IMR-90 (cell line): ENCODE data around the gene LEPR. TPM values are rescaled to one million over a fixed set of nuclear protein-coding genes. Genes with fewer than 3 reads are reported as not detected.

Experiments used
- ATAC-seq: fragments of 200-7000 bp; cut with Tn5 transposase; 2 replicates; pipeline ENCODE4 v1.9.1; 2020; ENCODE audit warnings: low read depth, mild to moderate bottlenecking, moderate library complexity
- BruUV-seq: library from RNA; stranded (reverse); fragments of 400-500 nt; replicated peaks from 2 replicates; lab custom pipeline; 2021; lab: Mats Ljungman, UMichigan
- CTCF ChIA-PET: fragments of 300-600 bp; formaldehyde crosslinking; extraction: SDS; loops from one replicate; lab custom pipeline; 2021; ENCODE audit warnings: antibody characterized with exemption; lab: Yijun Ruan, JAX
- POLR2A ChIA-PET: fragments of 300-600 bp; sonication (Branson Sonifier 250); formaldehyde crosslinking; loops from one replicate; lab custom pipeline; 2022; ENCODE audit warnings: antibody characterized with exemption; ENCODE audit not compliant: unreplicated experiment; lab: Charles Lee
- DNase-seq: peaks from one replicate; pipeline ENCODE4 v3.0.0; 2013
- H2AFZ ChIP-seq: replicated peaks from 2 replicates; pipeline ENCODE3; 2013; ENCODE audit warnings: low read length, mild to moderate bottlenecking; ENCODE audit not compliant: poor library complexity
- H2AK5ac ChIP-seq: 2 replicates; pipeline ENCODE4 v1.6.1; 2013; ENCODE audit warnings: low read depth, low read length, inconsistent platforms
- H2AK9ac ChIP-seq: replicated peaks from 2 replicates; pipeline ENCODE3; 2013; ENCODE audit warnings: mild to moderate bottlenecking, low read depth, low read length, moderate library complexity; ENCODE audit not compliant: poor library complexity
- H2BK120ac ChIP-seq: 2 replicates; pipeline ENCODE4 v1.6.1; 2013; ENCODE audit warnings: low read depth, low read length, inconsistent platforms
- H2BK15ac ChIP-seq: 3 replicates; pipeline ENCODE4 v1.6.1; 2013; ENCODE audit warnings: low read depth, low read length, inconsistent platforms
- H2BK20ac ChIP-seq: 2 replicates; pipeline ENCODE4 v1.6.1; 2013; ENCODE audit warnings: low read depth, mild to moderate bottlenecking, inconsistent platforms, low read length, moderate library complexity
- H2BK5ac ChIP-seq: 2 replicates; pipeline ENCODE4 v1.6.1; 2013; ENCODE audit warnings: mild to moderate bottlenecking, low read depth, low read length, inconsistent platforms; ENCODE audit not compliant: poor library complexity, severe bottlenecking
- H3K14ac ChIP-seq: replicated peaks from 2 replicates; pipeline ENCODE4 v1.6.1; 2013; ENCODE audit warnings: low read depth, low read length, inconsistent platforms
- H3K18ac ChIP-seq: 2 replicates; pipeline ENCODE4 v1.6.1; 2013; ENCODE audit warnings: low read depth, low read length, control low read depth
- H3K23ac ChIP-seq: 2 replicates; pipeline ENCODE4 v1.6.1; 2013; ENCODE audit warnings: low read depth, low read length, inconsistent platforms
- H3K27ac ChIP-seq: 2 replicates; pipeline ENCODE4 v1.5.1; 2013; ENCODE audit warnings: mild to moderate bottlenecking, control low read depth, low read length; ENCODE audit not compliant: insufficient read depth
- H3K27me3 ChIP-seq: 2 replicates; pipeline ENCODE4 v1.6.1; 2013; ENCODE audit warnings: low read length; ENCODE audit not compliant: control insufficient read depth, insufficient read depth
- H3K36me3 ChIP-seq: 2 replicates; pipeline ENCODE4 v1.6.1; 2013; ENCODE audit warnings: low read length, mixed read lengths; ENCODE audit not compliant: control insufficient read depth, insufficient read depth
- H3K4ac ChIP-seq: 2 replicates; pipeline ENCODE4 v1.6.1; 2013; ENCODE audit warnings: low read depth, low read length, inconsistent platforms
- H3K4me1 ChIP-seq: 2 replicates; pipeline ENCODE4 v1.6.1; 2013; ENCODE audit warnings: low read length, mixed read lengths; ENCODE audit not compliant: control insufficient read depth, insufficient read depth
- H3K4me2 ChIP-seq: 2 replicates; pipeline ENCODE4 v1.6.1; 2013; ENCODE audit warnings: low read depth, mild to moderate bottlenecking, control low read depth, low read length, moderate library complexity
- H3K4me3 ChIP-seq: 2 replicates; pipeline ENCODE4 v1.5.1; 2013; ENCODE audit warnings: low read depth, mild to moderate bottlenecking, control low read depth, low read length, moderate library complexity; ENCODE audit not compliant: insufficient read depth
- H3K56ac ChIP-seq: 2 replicates; pipeline ENCODE4 v1.6.1; 2013; ENCODE audit warnings: low read length, inconsistent platforms; ENCODE audit not compliant: insufficient read depth; ENCODE audit errors: extremely low read depth
- H3K79me1 ChIP-seq, 2 experiments: 2 replicates each; pipeline ENCODE4 v1.6.1; 2013; ENCODE audit warnings: low read length in 2 of 2, inconsistent platforms in 1 of 2, low read depth in 1 of 2
- H3K9ac ChIP-seq: 2 replicates; pipeline ENCODE4 v1.6.1; 2013; ENCODE audit warnings: low read depth, low read length, control low read depth
- H3K9me1 ChIP-seq: 2 replicates; pipeline ENCODE4 v1.6.1; 2013; ENCODE audit warnings: low read length, inconsistent platforms; ENCODE audit not compliant: insufficient read depth
- H3K9me3 ChIP-seq: 2 replicates; pipeline ENCODE4 v1.6.1; 2013; ENCODE audit warnings: low read length; ENCODE audit not compliant: control insufficient read depth, insufficient read depth
- H4K20me1 ChIP-seq: 2 replicates; pipeline ENCODE4 v1.6.1; 2013; ENCODE audit warnings: low read length, inconsistent platforms; ENCODE audit not compliant: insufficient read depth
- H4K5ac ChIP-seq: 2 replicates; pipeline ENCODE4 v1.6.1; 2013; ENCODE audit warnings: mild to moderate bottlenecking, low read depth, low read length, control low read depth
- H4K8ac ChIP-seq, 2 experiments: 2 replicates each; pipeline ENCODE4 v1.6.1; 2013; ENCODE audit warnings: low read depth in 2 of 2, low read length in 2 of 2, control low read depth in 1 of 2, inconsistent platforms in 1 of 2
- H4K91ac ChIP-seq: 2 replicates; pipeline ENCODE4 v1.6.1; 2013; ENCODE audit warnings: low read depth, low read length, inconsistent platforms; ENCODE audit not compliant: insufficient read depth
- BHLHE40 ChIP-seq: fragments of 150-350 bp; IDR thresholded peaks from 2 replicates; pipeline ENCODE4 v1.6.1; 2016; ENCODE audit warnings: mild to moderate bottlenecking, low read depth, low read length
- CEBPB ChIP-seq: IDR thresholded peaks from 2 replicates; pipeline ENCODE4 v1.6.1; 2012; ENCODE audit warnings: low read depth, low read length, improper control_type of control experiment
- CHD1 ChIP-seq: IDR thresholded peaks from 2 replicates; pipeline ENCODE4 v1.6.1; 2012; ENCODE audit warnings: low read depth, low read length, improper control_type of control experiment
- FOS ChIP-seq: fragments of 150-350 bp; IDR thresholded peaks from 2 replicates; pipeline ENCODE4 v1.6.1; 2016; ENCODE audit warnings: low read depth, low read length
- MAFK ChIP-seq: IDR thresholded peaks from 2 replicates; pipeline ENCODE4 v1.6.1; 2012; ENCODE audit warnings: low read depth, low read length, improper control_type of control experiment
- MAZ ChIP-seq: IDR thresholded peaks from 2 replicates; pipeline ENCODE4 v1.6.1; 2012; ENCODE audit warnings: low read depth, mild to moderate bottlenecking, low read length, improper control_type of control experiment, moderate library complexity, borderline replicate concordance
- MXI1 ChIP-seq: IDR thresholded peaks from 2 replicates; pipeline ENCODE4 v1.6.1; 2012; ENCODE audit warnings: low read depth, mild to moderate bottlenecking, low read length, moderate library complexity, borderline replicate concordance
- NFE2L2 ChIP-seq: fragments of 150-350 bp; IDR thresholded peaks from 2 replicates; pipeline ENCODE4 v1.6.1; 2016; ENCODE audit warnings: low read depth, mild to moderate bottlenecking, low read length
- POLR2A ChIP-seq: IDR thresholded peaks from 2 replicates; pipeline ENCODE4 v1.6.1; 2012; ENCODE audit warnings: mild to moderate bottlenecking, low read depth, low read length
- RAD21 ChIP-seq: IDR thresholded peaks from 2 replicates; pipeline ENCODE4 v1.6.1; 2012; ENCODE audit warnings: low read length, improper control_type of control experiment
- RCOR1 ChIP-seq: IDR thresholded peaks from 2 replicates; pipeline ENCODE4 v1.6.1; 2012; ENCODE audit warnings: mild to moderate bottlenecking, low read length, improper control_type of control experiment; ENCODE audit not compliant: insufficient replicate concordance
- RFX5 ChIP-seq: IDR thresholded peaks from 2 replicates; pipeline ENCODE4 v1.8.0; 2012; ENCODE audit warnings: low read depth, mild to moderate bottlenecking, low read length, moderate library complexity
- SMC3 ChIP-seq: fragments of 150-350 bp; IDR thresholded peaks from 2 replicates; pipeline ENCODE4 v1.6.1; 2016; ENCODE audit warnings: low read depth, mild to moderate bottlenecking, antibody characterized with exemption, low read length, moderate library complexity
- WGBS, 2 experiments: methylation state at CpG; one replicate each; pipeline versions ENCODE4 v1.1.5 to v1.1.7; 2013; ENCODE audit warnings: missing lambda C conversion rate in 2 of 2; ENCODE audit not compliant: insufficient read length in 1 of 2; ENCODE audit errors: extremely low coverage in 2 of 2; 5-methylcytosine and 5-hydroxymethylcytosine counted together
- dilution Hi-C: fragments of 300-500 bp; cut with HindIII; formaldehyde crosslinking; loops from one replicate; pipeline ENCODE4 v1.14.3; 2018; ENCODE audit warnings: low sequenced_read_pairs; ENCODE audit not compliant: unreplicated experiment
- in situ Hi-C: fragments of 300-500 bp; cut with MboI; formaldehyde crosslinking; loops from 3 replicates; pipeline ENCODE4 v1.14.3; 2019; ENCODE audit warnings: low sequenced_read_pairs, inconsistent platforms, mixed read lengths
- intact Hi-C: fragments of 100-400 bp; cut with micrococcal nuclease; formaldehyde crosslinking; loops from 2 replicates; pipeline ENCODE4 v1.10.0; 2022
- polyA plus RNA-seq, 3 experiments: library from polyadenylated mRNA; depleted of rRNA; stranded (reverse); fragments of >200 nt; gene quantifications; 2 replicates each; pipeline ENCODE4 v1.2.3, GENCODE V29; 2012; ENCODE audit warnings: low replicate concordance in 1 of 3
- total RNA-seq: library from RNA; depleted of rRNA; stranded (reverse); fragments of >200 nt; gene quantifications from 2 replicates; pipeline ENCODE4 v1.2.3, GENCODE V29; 2012
- TF ChIP-seq, protein P1 (sequence below): fragments of 150-350 bp; IDR thresholded peaks from 2 replicates; pipeline ENCODE4 v1.6.1; 2016; ENCODE audit warnings: low read depth, mild to moderate bottlenecking, low read length, moderate library complexity, borderline replicate concordance
- TF ChIP-seq, protein P2 (sequence below): conservative IDR thresholded peaks from 2 replicates; pipeline ENCODE4 v1.5.1; 2012; ENCODE audit warnings: mild to moderate bottlenecking, low read depth, low read length, improper control_type of control experiment
- TF ChIP-seq, protein P3 (sequence below): fragments of 150-350 bp; IDR thresholded peaks from 2 replicates; pipeline ENCODE4 v1.6.1; 2017; ENCODE audit warnings: mild to moderate bottlenecking, antibody characterized with exemption, low read length, low read depth

Gene LEPR
- total and polyA plus RNA-seq, 2 of the 4 experiments (the other 2 are of a cell fraction): 2.1 to 8.8 TPM

DNA sequence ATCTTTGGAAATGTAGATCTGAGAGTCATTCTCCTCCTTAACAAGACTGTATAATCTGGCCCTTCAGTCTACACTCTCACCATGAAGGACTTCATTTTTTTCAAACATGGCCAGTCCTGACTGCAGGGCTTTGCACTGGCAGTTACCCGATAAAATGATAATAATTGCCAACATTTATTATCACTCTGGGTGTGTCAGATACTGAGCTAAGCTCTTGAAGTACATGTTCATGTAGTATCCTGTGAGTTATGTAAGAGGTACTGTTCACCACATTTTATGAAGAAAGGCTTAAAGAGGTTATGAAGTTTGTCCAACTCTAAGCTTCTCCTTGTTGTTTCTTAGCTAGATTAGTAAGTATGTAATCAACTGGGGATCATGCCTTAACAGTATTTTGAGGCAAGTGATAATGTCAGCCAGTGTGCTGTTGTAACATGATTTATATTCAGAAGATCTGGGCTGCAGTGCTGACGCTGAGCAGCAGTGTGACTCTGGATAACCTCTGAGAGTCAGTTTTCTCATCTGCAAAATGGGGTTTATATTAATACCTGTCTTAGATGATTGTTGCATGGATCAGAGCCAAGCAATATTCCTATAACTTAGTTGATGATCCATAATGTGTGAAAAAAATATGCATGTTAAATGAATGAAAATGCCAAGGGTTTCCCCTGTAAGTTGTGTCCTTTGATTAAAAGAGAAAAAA, 42.1 kb upstream of the LEPR start:
- H3K56ac ChIP-seq: no peak overlapping the region
- ChIA-PET POLR2A (no interaction called here), CTCF (no interaction called here)
- no peak overlapping the region for H2BK15ac ChIP-seq
- WGBS, 2 experiments: 40% methylated on average over 1 of the region's 2 CpGs; no CpG with 5 or more reads in 1 of the 2 experiments
- no peaks in the 10 kb centered on the region for H3K9me1 ChIP-seq
- no TSS peak for BruUV-seq
- dilution Hi-C loops: no loop called here
- no peak overlapping the region for H2AK9ac ChIP-seq
- H3K14ac ChIP-seq: no peak overlapping the region
- no peak overlapping the region for H2BK20ac ChIP-seq
- H3K4me1 ChIP-seq: no peaks in the 10 kb centered on the region
- no peak overlapping the region for H3K27ac ChIP-seq
- no peaks in the 10 kb centered on the region for H3K9me3 ChIP-seq
- no peak overlapping the region for H3K4me2 ChIP-seq
- no peaks in the 10 kb centered on the region for H3K27me3 ChIP-seq
- in situ Hi-C loops: no loop called here
- no peak overlapping the region for H4K5ac ChIP-seq
- no peaks in the 10 kb centered on the region for H3K79me1 ChIP-seq
- H2AFZ ChIP-seq: no peak overlapping the region
- ATAC-seq (no peak), DNase-seq (no peak)
- no peaks in the 10 kb centered on the region for H4K20me1 ChIP-seq
- no peak overlapping the region for H4K8ac ChIP-seq
- no peak overlapping the region for H3K4me3 ChIP-seq
- no peak overlapping the region for H2BK5ac ChIP-seq
- H4K91ac ChIP-seq: no peak overlapping the region
- no peak overlapping the region for H2BK120ac ChIP-seq
- no peak overlapping the region for H2AK5ac ChIP-seq
- no peak overlapping the region for H3K23ac ChIP-seq
- H3K36me3 ChIP-seq: no peaks in the 10 kb centered on the region
- TF ChIP-seq POLR2A (no peak), MXI1 (no peak), BHLHE40 (no peak), MAFK (no peak), SMC3 (no peak), RAD21 (no peak), CHD1 (no peak), NFE2L2 (no peak), CEBPB (no peak), MAZ (no peak), FOS (no peak), RCOR1 (no peak), RFX5 (no peak)
- TF ChIP-seq, protein P1, sequence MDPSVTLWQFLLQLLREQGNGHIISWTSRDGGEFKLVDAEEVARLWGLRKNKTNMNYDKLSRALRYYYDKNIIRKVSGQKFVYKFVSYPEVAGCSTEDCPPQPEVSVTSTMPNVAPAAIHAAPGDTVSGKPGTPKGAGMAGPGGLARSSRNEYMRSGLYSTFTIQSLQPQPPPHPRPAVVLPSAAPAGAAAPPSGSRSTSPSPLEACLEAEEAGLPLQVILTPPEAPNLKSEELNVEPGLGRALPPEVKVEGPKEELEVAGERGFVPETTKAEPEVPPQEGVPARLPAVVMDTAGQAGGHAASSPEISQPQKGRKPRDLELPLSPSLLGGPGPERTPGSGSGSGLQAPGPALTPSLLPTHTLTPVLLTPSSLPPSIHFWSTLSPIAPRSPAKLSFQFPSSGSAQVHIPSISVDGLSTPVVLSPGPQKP: no peak
- TF ChIP-seq, protein P2, sequence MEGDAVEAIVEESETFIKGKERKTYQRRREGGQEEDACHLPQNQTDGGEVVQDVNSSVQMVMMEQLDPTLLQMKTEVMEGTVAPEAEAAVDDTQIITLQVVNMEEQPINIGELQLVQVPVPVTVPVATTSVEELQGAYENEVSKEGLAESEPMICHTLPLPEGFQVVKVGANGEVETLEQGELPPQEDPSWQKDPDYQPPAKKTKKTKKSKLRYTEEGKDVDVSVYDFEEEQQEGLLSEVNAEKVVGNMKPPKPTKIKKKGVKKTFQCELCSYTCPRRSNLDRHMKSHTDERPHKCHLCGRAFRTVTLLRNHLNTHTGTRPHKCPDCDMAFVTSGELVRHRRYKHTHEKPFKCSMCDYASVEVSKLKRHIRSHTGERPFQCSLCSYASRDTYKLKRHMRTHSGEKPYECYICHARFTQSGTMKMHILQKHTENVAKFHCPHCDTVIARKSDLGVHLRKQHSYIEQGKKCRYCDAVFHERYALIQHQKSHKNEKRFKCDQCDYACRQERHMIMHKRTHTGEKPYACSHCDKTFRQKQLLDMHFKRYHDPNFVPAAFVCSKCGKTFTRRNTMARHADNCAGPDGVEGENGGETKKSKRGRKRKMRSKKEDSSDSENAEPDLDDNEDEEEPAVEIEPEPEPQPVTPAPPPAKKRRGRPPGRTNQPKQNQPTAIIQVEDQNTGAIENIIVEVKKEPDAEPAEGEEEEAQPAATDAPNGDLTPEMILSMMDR: no peak
- TF ChIP-seq, protein P3, sequence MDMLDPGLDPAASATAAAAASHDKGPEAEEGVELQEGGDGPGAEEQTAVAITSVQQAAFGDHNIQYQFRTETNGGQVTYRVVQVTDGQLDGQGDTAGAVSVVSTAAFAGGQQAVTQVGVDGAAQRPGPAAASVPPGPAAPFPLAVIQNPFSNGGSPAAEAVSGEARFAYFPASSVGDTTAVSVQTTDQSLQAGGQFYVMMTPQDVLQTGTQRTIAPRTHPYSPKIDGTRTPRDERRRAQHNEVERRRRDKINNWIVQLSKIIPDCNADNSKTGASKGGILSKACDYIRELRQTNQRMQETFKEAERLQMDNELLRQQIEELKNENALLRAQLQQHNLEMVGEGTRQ: no peak
- H3K9ac ChIP-seq: no peak overlapping the region
- H3K4ac ChIP-seq: no peak overlapping the region
- H3K18ac ChIP-seq: no peak overlapping the region
- intact Hi-C loops: no loop called here
